Activated CD8-positive, alpha-beta memory T cell treated with anti-CD3 and anti-CD28 coated beads, Interleukin-2, amount 50 U/mL, for 24 hours (primary cell): ENCODE results near the gene OSBP2.
"Not testable (repeated sequence)": the region's sequence is repeated elsewhere in the genome, so short reads cannot be mapped to it uniquely, and the experiment has no call there.

Experiments
- DNase-seq: peaks from one replicate; pipeline ENCODE4 v3.0.0-alpha.2; 2020; ENCODE audit errors: extremely low read depth

OSBP2 gene

DNA sequence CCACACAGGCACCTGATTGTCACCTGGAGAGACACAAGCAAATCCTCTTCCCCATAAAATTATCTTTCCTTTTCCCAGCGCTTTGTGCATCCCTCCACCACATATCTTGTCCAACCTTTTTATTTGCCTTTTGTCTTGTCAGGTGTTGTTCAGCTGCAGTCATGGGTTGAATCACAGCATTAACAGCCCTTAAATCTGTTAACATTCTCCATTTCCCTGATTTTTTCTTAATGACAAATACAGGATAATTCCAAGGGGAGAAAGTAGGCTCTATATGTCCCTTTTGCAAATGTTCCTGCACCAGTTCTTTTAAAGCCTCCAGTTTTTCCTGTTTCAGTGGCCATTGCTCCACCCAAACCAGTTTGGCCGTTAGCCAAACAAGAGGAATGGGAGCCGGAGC, 18.1 kb upstream of the OSBP2 start:
- DNase-seq: not testable (repeated sequence)

DNA sequence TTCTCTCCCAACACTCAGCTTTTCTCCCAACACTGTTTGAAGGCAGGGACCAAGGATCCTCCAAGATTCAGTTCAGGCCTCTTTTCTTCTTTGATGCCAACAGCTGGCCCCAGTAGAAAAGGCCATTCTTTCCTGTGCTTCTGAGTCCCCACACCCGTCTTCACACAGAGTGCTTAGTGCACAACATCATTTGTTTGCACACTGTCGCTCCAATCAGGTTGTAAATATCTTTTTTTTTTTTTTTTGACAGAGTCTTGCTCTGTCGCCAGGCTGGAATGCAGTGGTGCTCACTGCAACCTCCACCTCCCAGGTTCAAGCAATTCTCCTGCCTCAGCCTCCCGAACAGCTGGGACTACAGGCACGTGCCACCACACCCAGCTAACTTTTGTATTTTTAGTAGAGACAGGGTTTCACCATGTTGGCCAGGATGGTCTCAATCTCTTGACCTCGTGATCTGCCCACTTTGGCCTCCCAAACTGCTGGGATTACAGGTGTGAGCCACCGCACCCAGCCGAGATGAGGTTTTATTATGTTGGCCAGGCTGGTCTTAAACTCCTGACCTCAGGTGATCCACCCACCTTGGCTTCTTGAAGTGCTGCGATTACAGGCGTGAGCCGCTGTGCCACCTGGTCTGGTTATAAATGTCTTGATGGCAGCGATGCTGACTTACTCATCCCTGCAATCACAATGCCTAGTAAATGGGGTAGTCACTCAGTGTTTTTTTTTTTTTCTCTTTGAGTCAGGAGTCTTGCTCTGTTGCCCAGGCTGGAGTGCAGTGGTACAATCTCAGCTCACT, 14.6 kb upstream of the OSBP2 start:
- DNase-seq: not testable (repeated sequence)

DNA sequence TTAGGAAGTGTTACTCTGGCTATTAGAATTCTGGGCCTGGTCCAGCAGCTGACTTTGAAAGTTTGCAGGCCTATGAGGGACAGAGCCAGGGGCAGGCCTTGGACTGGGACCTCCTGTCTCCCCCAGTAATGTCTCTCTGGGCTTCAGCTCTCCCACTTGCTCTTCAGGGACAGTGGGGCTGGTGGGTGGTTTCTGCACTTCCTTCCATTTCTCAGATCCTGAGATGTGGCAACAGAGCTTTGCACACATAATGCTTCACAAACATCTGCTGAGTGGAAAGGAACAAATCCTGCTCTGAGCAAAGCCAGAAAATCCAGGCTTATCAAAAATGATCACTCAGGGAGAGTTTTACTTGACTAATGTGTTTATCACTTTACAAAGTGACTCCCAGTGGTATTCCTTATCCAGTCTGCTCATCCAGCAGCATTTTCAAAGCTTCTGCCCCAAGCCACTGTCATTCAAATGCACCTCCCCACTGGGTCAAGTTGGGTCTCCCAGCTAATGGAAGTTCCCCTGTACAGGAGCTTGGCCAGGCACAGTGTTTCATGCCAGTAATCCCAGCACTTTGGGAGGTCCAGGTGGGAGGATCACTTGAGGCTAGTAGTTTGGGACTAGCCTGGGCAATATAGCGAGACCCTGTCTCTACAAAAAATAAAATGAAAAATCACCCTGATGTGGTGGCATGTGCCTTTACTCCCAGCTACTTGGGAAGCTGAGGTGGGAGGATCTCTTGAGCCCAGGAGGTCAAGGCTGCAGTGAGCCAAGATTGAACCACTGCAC, 13.5 kb upstream of the OSBP2 start:
- DNase-seq: no peak

DNA sequence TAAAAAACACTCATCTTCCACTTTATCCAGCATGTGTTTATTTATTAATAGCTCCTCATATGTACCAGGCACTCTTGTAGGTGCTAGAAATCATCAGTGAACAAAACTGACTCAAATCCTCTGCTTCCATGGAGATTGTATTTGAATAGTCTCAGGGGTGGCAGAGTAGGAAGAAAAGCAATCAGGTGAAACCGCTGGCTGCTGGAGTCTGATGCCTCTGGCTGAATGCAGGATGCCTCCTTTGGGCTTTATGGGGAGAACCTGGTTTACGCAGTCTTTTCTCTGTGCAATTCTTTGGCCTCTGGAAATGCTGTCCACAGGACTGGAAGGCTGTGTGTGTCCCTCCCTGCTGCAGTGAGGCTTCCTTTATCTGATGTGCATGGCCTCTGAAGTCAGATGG, 12.8 kb upstream of the OSBP2 start:
- no peak for DNase-seq

DNA sequence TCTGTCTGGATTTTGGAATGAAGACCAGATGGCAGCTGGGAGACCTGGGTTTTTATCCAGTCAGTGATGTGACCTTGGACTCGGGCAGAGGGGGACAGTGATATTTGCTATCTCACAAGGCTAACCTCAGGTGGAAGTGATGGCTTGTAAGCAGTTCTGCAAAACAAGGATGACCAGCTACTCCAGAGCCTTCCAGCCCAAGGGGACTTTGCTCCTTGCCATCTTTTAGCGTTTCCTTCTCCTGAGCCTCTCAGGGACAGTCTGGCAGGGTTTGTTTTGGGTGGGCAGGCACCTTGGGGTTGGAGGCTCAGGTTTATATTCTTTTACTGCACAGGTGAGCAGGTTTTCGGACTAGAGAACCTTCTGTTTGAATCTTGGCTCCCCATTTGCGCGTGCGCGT, 9.5 kb upstream of the OSBP2 start:
- no peak for DNase-seq

DNA sequence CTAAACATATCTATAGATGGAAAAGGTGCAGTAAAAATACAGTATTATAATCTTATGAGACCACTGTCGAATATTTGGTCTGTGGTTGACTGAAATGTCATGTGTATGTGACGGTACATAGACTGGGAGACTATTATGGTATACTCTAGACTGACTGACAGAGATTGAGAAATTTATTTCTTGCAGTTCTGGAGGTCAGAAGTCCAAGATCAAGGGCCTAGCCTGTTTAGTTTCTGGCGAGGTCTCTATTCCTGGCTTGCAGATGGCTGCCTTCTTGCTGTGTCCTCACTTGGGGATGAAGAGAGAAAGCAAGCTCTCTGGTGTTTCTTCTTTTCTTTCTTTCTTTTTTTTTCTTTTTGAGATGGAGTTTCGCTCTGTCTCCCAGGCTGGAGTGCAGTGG, 7.3 kb upstream of the OSBP2 start:
- no peak for DNase-seq

DNA sequence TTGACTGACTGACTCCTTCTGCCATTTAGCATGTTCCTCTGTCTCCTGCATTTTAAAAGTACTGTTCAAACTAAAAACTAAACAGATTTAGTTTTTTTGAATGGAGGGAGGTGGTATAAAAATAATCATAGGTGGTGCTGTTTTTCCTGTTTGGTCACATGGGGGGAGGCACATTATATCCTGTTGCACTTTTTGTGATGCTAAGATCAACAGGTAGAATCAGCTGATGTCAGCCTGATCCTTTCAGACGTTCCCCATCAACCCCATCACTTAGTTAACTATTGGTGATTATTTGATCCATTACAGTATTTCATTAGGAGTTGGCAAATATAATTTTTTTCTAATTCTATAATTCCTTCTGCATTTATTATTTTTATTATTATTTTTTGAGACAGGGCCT, 5.1 kb upstream of the OSBP2 start:
- DNase-seq: no peak

DNA sequence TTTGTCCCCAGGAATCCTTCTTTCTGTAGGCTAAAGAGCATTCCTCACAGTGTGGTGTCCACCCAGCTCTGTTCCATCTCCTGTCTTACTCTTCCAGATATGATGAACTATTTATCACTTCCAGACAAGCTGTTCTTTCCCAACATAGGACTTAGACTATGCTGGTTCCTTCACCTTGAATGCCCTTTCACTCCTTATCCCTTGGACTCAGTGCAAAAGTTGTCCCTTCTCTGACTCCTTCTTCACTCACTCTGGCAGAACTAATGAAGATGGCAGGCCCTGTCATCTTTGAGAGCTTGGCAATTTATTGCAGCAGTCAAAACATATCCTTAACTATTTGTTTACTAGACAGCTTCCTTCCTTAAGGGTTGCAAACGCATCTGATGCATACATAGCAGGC, 3.5 kb upstream of the OSBP2 start:
- DNase-seq: no peak

DNA sequence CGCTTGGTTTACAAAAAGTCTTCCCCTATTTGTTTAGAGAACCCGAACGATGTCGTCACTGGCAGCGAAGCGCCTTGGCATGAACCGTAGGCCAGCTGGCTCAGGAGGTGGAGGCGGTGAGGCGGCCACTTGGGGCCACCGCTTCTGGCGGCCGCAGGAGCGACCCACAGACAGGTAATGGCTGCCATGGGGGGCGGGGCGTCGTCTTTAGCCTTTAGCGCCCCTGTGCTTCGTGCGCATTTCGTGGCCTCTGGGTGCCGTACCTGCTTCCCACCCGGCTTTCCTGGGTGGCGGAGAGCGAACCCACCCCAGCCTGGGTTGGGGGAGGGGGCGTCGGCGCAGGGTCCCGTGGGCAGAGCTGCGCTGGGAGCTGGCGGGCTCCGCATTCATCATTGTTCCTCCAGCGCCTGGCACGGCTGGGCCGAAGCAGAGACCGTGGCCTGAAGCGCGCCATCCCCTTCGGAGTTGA, 469 bp upstream of the OSBP2 start:
- DNase-seq: no peak

DNA sequence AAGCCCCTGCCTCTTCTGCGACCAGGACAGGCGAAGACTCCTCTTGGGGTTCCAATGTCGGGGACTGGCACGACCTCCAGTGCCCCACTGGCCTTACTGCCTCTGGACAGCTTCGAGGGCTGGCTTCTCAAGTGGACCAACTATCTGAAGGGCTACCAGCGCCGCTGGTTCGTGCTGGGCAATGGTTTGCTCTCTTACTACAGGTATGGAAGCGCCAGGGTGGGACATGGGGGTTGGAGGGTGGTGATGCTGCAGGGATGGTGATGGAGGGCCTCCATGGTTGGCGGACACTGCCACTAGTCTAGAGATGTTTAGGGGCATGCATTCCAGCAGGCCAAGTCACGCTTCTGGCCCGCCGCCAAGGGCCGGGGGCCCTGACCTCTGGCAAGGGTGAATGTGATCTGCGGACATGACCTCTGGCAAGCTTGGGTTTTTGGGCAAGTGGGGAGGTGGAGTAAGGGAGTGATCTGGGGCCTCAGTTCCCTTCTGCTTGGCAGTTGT, 727 bp downstream of the OSBP2 start:
- DNase-seq: no peak

DNA sequence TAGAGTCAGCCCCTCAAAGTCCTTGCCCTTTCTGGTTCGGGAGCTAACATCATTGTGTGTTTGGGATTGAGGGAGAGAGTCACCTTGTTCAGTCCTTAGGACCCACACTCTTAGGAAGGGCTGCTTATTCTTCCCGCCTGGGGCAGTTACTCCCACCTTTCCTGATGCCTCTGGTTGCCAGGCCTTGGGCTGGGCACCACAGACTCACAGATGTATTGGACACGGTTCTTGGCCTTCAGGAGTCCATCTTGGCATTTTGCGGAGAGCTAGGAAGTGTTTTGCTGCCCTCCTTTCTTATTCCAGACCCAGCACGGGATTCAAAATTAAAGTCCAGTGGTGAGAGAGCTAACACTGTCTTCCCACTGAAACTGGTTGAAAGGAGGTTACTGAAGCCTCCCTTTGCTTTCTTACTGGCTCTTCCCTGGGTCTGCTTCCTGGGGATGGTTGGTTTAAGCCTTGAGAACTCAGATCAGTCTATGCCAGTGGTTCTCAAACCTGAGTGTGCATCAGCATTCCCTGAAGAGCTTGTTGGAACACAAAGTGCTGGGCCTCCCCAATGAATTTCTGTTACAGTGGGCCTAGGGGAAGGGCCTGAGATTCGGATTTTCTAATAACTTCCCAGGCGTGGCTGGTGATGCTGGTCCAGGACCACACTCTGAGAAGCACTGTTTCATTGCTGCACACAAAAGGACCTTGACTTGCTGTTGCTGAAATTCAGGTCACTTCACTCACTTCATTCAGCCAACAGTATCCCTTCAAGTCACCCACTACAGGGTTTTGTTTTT, 1.4 kb downstream of the OSBP2 start:
- DNase-seq: no peak

DNA sequence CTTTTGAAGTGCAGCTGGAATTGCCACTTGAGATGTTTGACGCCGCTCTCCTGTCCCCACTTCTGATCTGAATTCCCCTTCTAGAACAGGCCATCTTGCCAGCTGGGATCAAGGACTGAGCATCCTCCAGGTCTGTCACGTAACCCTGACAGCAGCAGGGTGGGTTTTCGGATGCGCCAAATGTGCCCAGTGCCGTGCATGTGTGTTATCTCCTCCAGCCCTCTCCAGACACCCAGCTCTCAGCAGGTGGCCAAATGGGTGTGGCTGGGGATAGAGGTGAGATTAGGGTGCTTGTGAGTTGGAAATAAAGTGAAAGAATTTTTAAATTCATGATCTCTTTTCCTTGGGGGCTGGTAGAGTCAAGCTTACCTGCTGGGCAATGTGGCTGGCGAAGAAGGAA, 3.3 kb downstream of the OSBP2 start:
- no peak for DNase-seq

DNA sequence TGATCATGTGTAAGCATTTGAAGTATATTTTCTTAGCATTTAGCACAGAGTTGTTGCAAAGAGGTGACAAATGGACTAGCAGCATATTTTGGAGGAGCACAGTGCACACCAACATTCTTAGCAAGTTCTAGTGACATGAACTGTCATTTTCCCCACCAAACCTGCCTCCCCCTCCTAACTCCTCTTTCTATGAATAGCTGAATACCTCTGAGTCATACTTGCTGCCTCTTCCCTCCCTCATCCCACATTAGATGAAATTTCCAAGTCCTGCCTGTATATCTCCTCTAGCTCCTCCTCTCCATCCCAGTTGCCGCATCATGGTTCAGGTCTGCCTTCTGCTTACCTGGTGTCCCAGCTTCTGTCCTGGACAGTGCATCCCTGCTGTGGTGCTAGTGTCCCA, 7.2 kb downstream of the OSBP2 start:
- no peak for DNase-seq

DNA sequence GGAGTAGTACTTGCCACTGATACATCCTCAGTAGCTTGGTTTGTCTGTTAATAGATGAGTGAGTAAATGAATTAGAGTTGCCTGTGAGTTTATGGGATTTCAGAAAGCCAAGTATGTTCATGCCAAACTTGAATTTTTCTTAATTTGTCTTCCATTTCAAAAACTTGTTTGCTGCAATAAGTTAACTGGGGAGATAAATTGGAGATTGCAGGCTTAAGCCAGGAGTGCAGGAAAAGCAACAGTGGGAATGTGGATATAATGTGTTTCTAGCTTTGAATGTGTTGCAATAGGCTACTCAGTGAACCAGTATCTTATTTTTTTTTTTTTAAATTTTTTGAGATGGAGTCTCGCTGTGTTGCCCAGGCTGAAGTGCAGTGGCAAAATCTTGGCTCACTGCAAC, 8.2 kb downstream of the OSBP2 start:
- DNase-seq: no peak

DNA sequence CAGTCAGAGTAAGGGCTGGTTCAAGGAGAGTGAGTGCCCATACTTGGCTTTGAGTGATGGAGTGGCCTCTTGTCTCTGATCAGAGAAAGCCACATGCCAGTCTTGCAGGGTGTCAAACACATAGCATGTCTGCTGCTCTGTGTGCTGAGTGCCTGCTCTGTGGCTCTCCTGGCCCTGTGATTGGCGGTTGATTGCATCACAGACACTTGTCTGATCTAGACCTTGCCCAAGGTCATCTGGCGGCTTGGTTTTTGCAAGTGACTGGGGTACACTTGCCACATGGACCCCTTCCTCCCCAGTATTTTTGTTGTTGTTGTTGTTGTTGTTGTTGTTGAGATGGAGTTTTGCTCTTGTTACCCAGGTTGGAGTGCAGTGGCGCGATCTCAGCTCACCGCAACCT, 10.3 kb downstream of the OSBP2 start:
- DNase-seq: no peak

DNA sequence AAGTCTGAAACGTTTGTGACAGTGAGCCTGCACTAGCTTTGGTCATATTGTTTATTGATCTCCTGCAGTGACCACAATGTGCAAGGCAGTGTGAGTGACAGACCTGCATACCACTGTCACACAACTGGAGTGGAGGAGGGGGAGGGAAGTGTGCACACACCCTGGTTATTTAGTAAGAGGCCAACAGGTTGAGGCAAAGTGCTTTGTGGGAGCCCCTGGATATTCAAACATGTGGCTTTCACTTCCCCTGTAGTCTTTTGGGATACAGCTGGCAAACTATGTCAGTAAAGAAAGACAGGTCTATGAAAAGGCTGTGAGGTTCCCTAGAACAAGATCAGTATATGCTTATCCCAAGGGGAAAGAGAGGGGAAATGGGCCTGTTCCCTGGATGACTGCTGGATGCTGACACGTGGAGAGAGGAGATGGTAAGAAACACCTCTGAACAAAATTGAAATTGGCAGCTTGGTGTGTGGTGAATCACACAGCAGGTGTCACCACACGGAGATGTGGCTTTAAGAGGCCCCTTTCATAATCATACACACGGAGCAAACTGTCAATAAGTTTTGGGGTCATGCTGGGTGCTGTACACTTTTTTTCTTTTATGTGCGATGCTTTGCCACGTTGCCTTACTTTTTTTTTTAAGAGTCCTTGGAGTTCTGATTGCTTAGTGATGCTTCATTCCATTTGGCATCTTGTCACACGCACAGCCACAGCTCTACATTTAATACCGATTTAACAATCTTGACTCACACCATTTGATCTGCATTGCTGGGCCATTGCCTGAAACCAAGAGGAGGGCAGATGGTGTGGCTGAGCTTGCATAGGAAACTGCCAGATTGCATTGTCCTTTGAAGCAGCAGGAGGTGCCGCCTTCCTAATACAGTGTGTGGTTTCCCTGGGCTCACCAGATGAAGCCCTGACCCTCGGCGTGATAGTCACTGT, 11.3 kb downstream of the OSBP2 start:
- DNase-seq: no peak

DNA sequence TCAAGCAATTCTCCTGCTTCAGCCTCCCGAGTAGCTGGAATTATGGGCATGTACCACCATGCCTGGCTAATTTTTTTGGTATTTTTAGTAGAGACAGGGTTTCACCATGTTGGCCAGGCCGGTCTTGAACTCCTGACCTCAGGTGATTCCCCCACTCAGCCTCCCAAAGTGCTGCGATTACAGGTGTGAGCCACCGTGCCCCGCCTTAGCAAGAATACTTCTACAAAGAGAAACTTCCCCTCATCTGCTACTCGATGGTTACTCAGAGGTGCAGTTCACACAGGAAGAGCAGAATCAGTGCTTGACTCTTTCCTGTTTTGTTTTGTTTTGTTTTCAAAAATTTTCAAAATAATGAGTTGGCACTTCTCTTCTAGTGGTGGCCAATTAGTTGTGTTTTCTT, 15.3 kb downstream of the OSBP2 start:
- not testable (repeated sequence) for DNase-seq

DNA sequence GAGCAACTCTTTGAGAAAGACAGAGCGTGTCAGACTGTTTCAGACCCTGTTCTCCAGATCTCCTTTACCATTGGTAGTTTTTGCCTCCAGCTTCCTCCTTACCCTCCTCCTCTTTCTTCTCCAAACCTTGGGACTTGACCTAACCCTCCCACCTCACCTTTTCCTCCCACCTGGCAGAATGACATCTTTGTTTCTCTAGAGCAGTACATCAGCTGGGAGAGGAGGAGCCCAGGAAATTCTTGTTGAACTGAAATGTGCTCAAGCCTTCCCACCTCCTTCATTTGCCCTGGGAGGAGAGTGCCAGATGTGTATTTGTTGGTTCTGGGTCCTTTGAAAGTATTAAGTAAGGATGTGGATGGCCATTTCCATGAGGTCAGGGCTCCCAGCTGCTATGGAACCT, 17.4 kb downstream of the OSBP2 start:
- no peak for DNase-seq

DNA sequence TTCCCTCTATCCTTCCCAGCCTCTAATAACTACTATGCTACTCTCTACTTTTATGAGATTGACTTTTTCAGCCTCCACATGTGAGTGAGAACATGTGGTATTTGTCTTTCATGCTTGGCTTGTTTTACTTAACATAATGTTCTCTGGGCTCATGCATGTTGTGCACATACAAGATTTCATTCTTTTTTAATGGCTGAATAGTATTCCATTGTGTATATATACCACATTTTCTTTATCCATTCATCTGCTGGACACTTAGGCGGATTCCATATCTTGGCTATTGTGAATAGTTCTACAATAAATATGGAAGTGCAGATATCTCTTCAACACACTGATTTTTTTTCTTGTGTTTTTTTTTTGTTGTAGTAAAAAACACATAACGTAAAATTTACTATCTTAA, 19.4 kb downstream of the OSBP2 start:
- DNase-seq: no peak

DNA sequence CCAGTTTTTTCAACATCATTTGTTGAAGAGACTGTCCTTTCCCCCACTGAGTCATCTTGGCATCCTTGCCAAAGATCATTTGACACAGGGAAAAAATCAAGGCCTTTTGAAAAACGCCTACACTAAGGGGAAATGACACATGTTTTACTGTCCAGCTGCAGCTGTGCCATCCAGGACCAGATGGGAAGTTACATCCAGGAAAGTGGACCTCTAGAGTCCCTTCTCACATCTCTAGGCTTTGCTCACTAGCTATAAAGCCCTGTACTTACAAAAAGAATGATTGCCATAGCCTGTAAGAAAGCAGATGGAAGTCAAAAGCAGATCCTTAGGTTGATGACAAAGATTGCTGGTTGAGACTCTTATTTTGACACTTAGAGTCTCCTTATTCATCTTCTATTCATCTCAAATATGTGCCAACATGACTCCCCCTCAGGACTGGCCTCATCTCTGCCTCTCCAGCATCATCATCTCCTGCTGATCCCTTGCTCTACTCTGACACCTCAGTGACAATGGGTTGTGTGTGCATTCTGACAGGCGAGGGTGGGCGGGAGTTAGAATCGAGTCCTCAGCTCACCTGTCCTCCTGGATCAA, 22.8 kb downstream of the OSBP2 start:
- no peak for DNase-seq

DNA sequence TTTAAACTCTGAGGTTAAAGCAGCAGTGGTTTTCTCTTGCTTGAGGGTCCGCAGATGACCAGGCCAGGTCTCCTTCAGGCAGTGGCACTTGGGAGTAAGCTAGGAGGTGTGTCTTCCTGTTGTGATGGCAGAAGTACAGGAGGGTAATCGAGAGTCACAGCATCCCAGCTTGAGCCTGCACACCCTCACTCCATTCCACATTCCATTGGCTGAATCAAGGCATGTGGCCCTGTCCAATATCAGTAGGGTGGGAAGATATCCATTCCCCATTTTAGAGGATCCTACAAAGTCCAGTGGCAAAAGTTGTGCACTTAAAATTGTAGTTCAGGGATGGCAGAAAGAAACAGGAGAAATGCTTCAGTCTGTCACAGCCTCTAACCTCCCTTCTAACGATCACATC, 23.3 kb downstream of the OSBP2 start:
- no peak for DNase-seq
